IPS-11a (cell line): Measurements from ENCODE around the gene USP35.

Source experiments
- H3K4me3 ChIP-seq: one replicate; pipeline ENCODE4 v1.5.1; 2013; ENCODE audit warnings: low read depth, low read length, control low read depth

USP35 gene, protein sequence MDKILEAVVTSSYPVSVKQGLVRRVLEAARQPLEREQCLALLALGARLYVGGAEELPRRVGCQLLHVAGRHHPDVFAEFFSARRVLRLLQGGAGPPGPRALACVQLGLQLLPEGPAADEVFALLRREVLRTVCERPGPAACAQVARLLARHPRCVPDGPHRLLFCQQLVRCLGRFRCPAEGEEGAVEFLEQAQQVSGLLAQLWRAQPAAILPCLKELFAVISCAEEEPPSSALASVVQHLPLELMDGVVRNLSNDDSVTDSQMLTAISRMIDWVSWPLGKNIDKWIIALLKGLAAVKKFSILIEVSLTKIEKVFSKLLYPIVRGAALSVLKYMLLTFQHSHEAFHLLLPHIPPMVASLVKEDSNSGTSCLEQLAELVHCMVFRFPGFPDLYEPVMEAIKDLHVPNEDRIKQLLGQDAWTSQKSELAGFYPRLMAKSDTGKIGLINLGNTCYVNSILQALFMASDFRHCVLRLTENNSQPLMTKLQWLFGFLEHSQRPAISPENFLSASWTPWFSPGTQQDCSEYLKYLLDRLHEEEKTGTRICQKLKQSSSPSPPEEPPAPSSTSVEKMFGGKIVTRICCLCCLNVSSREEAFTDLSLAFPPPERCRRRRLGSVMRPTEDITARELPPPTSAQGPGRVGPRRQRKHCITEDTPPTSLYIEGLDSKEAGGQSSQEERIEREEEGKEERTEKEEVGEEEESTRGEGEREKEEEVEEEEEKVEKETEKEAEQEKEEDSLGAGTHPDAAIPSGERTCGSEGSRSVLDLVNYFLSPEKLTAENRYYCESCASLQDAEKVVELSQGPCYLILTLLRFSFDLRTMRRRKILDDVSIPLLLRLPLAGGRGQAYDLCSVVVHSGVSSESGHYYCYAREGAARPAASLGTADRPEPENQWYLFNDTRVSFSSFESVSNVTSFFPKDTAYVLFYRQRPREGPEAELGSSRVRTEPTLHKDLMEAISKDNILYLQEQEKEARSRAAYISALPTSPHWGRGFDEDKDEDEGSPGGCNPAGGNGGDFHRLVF

GRCh38 chr11:78188286-78189173 lies at the start of gene USP35, which contains the start of gene KCTD21:
Gene USP35, plus strand, starts transcription at chr11:78188919. Its CDS starts 7,327 bp downstream, at chr11:78196246.
Gene KCTD21, minus strand, starts transcription at chr11:78188626. Its CDS starts 14,072 bp downstream, at chr11:78174554.
- H3K4me3 ChIP-seq, result peak within 1 kb of the TSS; percentile 82

GRCh38 chr11:78139422-78140391 lies 49.0 kb upstream of the USP35 start, which contains the start of gene ALG8:
Gene ALG8, minus strand, starts transcription at chr11:78139626. Its CDS starts 38 bp downstream, at chr11:78139588.
- H3K4me3 ChIP-seq, result peak within 1 kb of the TSS; percentile 78

DNA sequence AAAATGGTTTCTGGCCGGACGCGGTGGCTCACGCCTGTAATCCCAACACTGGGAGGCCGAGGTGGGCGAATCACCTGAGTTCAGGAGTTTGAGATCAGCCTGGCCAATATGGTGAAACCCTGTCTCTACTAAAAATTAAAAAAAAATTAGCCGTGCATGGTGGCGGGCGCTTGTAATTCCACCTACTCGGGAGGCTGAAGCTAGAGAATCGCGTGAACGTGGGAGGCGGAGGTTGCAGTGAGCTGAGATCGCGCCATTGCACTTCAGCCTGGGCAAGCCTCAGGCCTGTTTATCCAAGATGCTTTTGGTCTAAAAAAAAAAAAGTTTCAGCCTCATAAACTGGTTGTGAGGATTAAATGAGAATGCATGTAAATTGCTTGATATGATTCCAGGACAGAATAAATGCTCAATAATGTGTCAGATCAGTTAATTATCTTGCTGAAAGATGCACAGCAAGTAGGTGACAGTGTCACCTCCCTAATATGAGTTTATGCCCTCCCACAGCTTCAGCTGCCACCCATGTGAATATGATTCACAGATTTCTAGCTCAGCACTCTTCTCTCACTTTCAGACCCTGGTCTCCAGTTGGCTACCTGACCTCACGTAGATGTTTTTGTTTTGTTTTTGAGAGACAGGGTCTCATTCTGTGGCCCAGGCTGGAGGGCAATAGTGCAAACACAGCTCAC lies 48.2 kb upstream of the USP35 start:
- no peak overlapping the region for H3K4me3 ChIP-seq

DNA sequence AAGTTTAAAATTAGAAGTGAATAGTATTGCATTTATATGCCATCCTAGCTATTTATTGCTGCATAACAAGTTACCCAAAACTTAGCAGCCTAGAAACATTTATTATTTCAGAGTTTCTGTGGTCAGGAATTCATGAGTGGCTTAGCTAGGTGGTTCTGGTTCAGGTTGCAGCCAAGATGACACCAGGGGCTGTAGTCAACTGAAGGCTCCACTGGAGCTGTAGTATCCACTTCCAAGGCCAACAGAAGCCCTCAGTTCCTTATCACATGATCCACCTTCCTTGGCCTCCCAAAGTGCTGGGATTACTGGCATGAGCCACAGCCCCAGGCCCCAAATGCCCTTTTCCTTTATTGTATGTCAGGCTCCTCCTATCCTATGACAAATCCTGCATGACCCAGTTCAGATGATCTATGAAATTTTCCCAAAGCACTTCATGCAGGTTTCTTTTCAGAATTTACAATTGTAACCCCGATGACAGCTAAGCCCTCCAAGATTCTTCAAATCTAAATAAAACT lies 43.2 kb upstream of the USP35 start:
- H3K4me3 ChIP-seq, result no peak overlapping the region

GRCh38 chr11:78147807-78148206 lies 40.9 kb upstream of the USP35 start:
- H3K4me3 ChIP-seq, result no peak overlapping the region

DNA sequence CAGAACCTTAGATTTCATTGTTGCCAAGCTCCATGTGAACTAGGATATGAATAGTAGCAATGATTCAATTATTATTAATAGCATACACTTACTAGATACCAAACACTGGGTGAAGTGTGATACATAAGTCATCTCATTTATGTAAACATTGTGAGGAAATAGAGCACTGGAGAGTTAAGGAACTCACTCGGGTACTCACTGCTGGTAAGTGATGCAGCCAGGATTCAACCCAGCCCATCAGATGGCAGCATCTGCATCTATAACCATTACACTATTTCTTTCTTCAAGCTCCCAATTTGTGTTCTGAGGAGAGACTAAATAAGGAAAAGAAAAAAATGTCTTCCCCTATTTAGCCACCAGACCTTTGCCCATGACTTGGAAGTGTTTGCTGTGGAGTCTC lies 39.1 kb upstream of the USP35 start:
- H3K4me3 ChIP-seq, result no peak overlapping the region

GRCh38 chr11:78150346-78150745 lies 38.4 kb upstream of the USP35 start:
- no peak overlapping the region for H3K4me3 ChIP-seq

- H3K4me3 ChIP-seq, result no peak overlapping the region
Measured at GRCh38 chr11:78150754-78151153, 38.0 kb upstream of the USP35 start.

GRCh38 chr11:78151804-78152203 lies 36.9 kb upstream of the USP35 start:
- H3K4me3 ChIP-seq, result no peak overlapping the region

- H3K4me3 ChIP-seq, result no peak overlapping the region
Measured at GRCh38 chr11:78156127-78156844, 32.4 kb upstream of the USP35 start.

- no peak overlapping the region for H3K4me3 ChIP-seq
Measured at GRCh38 chr11:78158987-78159652, 29.6 kb upstream of the USP35 start.

GRCh38 chr11:78160557-78160956 lies 28.2 kb upstream of the USP35 start:
- H3K4me3 ChIP-seq, result no peak overlapping the region

DNA sequence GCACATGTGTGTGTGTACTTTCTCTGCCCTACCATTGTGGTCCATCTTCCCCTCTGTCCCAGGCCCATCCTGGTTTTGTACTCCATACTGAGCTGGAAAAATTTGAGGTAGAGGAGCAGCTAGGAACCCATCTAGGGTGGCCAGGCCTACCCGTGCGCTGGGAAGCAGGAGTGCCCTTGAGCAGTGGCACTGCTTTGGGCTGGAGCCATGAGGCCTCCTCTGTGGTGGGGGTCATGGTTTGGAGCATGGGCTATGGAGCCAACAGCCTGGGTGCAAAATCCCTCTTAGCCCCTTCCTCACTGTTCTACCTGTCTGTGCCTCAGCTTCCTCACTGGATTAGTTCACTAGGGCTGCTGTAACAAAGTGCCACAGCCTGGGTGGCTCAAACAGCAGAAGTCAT lies 27.4 kb upstream of the USP35 start:
- no peak overlapping the region for H3K4me3 ChIP-seq

DNA sequence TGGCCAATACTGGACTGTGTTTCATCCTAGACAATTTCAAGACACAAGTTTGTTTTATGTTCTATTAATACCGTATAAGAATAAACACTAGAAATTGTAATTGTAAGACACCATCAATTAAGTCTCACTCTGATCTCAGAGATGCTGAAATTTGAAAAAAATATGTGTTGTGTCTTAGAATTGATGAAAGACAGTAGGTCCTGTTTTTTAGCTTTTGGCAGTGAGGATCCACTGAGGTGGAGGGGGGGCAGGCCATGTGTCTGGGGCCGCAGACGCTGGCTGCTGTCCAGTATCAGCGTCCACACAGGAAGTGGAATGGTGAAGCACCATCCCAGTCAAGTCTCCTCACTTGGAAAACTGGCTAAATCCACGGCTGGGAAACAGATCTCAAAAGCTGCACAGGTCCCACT lies 26.8 kb upstream of the USP35 start:
- H3K4me3 ChIP-seq, result no peak overlapping the region

DNA sequence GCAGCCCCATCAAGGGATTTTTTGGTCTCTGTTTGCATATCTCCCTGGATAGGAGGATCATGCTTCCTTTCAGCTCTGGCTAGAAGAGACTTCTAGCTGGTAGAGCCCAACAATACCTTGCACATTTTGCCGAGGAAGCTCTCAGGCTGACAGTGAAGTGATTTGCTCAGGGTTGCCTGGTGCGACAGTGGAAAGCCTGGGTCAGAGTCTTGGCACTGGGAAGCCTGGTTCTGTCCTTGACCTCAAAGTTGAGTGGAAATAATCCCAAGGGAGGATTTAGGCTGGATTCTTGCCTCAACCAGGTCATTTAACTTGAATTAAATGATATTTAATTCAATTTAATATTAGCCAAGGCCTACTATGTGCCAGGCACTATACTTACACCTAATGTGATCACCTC lies 24.9 kb upstream of the USP35 start:
- no peak overlapping the region for H3K4me3 ChIP-seq

DNA sequence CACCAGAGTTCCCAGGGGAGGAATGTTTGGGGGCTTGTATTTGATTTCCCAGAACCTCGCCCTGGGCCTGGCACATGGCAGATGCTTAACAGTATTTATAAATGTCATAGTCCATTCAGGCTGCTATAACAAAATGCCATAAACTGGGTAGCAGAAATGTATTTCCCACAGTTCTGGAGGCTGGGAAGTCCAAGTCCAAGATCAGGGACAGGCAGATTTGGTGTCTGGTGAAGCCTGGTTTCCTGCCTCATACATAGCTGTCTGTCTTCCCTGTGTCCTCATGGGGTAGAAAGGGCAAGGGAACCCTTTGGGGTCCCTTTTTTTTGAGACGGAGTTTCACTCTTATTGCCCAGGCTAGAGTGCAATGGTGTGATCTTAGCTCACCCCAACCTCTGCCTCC lies 24.2 kb upstream of the USP35 start:
- H3K4me3 ChIP-seq, result no peak overlapping the region

DNA sequence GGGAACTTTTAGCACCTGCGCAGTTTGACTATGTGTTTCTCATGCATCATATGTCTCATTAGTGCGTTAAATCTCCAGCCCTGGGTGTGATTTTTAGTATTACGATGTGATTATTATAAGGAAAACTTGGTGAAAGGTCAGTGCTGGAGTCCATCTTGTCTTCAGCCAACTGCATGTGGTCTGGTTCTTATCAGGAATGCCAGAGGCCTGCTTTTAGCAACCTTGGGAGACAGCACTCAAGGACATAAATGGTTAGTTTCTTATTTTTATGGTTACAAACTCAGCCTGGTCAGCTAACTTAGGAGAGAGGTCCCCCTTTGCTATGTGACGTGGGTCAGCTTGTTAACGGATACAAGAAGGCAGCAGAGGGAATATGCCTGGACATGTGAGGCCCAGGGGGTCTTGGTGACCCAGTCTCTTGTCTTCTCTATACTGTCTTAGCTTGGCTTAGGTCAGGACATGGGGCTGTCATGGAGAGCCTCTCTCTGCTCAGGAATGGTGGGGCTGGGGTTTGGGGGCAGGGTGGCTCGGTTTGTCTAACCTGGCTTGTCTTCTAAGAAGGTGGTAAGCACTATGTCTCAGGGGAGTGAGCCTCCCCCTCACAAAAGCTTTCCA lies 21.8 kb upstream of the USP35 start:
- H3K4me3 ChIP-seq, result no peak overlapping the region
